GM18517 (cell line): ENCODE measurements around the gene MUTYH.
"Not testable (repeated sequence)": the region's sequence is repeated elsewhere in the genome, so short reads cannot be mapped to it uniquely, and the experiment has no call there.

ENCODE experiments used
- ATAC-seq: cut with Tn5 transposase; IDR thresholded peaks from one replicate; pipeline ENCODE4 v1.9.1; 2021; ENCODE audit warnings: mild to moderate bottlenecking, moderate library complexity; ENCODE audit not compliant: unreplicated experiment

The MUTYH gene

DNA sequence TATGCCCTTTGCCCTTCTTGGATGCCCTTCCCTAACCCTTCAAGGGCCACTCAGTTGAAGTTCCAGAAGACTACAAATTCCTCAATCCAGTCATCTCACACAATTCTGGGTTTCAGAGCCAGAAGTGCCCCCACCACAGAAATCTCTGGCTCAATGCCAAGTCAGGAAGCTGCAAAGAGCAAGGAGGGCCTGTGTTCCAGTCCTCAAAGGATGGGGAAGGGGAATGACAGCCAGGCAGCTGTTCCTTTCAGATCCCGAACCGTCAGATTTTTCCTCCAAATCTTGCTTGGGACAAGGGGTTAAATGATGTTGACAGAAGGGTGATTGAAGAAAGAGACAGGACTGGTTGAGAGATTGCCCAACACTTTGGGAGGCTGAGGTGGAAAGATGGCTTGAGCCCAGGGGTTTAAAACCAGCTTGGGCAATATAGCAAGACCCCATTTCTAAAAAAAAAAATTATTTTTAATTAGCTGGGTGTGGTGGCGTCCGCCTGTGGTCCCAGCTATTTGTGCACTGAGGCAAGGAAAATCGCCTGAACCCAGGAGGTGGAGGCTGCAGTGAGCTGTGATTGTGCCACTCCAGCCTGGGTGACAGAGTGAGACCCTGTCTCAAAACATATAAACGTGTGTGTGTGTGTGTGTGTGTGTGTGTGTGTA is 14.3 kb downstream of the MUTYH start:
- no peak for ATAC-seq

DNA sequence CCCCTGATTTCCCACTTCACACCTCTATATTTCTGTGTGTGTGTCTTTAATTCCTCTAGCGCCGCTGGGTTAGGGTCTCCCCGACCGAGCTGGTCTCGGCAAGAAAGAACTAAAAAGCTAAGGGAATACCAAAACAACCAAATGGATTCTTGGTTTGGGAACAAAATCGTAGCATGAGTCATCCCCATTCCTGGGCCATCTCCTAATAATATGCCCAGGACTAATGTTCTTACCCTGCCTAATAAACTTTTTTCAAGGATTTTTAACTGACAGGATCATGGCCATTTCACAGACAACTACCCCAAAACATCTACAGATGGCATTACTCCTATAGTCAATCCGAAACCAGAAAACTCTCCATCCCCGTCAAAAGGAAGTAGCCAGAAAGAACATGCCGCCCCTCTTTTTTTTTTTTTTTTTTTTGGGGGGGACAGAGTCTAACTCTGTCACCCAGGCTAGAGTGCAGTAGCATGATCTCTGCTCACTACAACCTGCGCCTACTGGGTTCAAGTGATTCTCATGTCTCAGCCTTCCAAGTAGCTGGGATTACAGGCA is 17.7 kb downstream of the MUTYH start:
- no peak for ATAC-seq

DNA sequence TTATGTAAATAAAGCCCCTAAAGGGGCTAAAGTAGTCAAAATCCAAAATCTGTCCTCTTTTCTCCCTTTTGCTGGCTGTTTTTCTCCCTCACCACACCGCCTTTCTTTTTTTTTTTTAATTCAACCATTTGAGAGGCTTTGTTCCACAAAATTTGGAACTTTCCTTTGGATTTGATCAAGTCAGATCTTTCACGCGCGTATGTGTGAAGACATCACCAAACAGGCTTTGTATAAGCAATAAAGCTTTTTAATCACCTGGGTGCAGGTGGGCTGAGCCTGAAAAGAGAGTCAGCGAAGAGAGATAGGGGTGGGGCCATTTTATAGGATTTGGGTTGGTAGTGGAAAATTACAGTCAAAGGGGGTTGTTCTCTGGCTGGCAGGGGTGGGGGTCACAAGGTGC is 18.8 kb downstream of the MUTYH start:
- no peak for ATAC-seq

DNA sequence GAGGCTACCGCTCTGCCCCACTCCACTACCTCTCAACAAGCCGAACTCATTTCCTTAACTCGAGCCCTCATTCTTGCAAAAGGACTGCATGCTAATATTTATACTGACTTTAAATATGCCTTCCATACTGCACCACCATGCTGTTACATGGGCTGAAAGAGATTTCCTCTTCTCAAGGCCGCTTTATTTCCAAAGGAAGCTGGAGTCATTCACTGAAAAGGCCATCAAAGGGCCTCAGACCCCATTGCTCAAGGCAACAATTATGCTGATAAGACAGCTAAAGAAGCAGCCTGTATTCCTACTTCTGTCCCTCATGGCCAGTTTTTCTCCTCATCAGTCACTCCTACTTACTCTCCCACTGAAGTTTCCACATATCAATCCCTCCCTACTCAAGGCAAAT is 20.5 kb downstream of the MUTYH start:
- no peak for ATAC-seq

DNA sequence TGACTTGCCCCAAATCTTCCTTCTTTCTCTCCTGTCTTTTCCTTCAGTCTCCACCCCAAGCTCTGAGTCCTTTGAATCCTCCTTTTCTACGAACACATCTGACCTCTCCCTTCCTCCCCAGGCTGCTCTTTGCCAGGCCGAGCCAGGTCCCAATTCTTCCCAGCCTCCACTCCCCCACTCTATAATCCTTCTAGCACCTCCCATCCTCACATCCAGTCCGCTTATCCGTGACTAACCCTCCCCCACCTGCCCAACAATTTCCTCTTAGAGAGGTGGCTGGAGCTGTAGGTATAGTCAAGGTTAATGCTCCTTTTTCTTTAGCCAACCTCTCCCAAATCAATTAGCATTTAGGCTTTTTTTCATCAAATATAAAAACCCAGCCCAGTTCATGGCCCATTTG is 23.1 kb downstream of the MUTYH start:
- ATAC-seq: no peak

DNA sequence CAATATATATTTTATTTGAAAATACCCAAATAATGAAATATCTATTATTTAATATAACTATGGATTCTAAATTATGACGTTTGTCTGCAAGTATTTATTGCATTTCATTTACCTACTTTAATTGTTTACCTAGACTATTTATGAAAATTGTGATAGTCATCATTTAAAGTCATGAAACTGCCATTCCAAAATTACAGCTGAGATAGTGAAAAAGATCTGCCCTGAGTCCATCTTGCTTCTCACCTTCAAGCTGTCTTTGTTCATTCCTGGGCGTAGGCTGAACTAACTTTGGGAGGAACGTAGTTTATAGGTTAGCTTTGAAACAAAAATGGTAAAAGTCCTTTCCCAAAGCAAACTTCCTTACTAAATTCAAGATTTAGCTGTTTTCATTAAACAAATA is 26.0 kb downstream of the MUTYH start:
- no peak for ATAC-seq

DNA sequence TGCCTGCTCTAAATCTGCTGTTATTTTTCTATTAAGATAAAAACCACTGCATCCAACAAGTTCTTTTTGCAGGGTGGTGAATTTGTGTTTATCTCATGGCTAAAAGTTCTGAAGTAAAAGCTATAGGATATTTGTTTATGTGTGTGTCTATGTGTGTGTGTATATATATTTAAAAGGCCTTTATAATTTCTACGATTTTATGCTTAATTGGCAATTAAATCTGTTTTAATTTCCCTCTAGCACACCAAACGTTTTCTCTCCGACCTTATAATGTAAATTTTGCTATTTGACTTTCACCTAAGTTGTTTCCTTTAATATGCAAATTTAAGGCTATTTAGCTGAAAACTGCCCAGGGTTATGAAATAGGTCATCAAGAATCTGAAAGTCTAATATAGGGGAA is 33.3 kb downstream of the MUTYH start:
- no peak for ATAC-seq

DNA sequence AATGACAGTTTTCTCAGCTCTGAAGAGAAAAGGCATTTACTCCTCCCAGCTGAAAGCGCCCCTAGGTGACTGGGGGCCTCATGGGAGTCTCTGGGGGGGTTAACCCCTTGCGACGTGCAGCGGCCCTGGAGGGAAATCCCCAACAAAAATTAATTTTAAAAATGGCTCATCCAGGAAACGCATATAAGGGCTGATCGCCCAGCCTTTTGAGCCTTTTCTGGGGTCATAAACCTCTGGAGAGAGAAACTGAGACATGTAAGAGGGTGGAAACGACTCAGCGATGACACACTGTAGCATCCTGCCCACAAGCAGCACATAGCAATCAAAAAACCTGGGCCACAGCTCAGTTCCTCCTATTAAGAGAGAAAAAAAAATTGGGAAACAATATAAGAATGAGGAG is 33.9 kb downstream of the MUTYH start:
- ATAC-seq: no peak

DNA sequence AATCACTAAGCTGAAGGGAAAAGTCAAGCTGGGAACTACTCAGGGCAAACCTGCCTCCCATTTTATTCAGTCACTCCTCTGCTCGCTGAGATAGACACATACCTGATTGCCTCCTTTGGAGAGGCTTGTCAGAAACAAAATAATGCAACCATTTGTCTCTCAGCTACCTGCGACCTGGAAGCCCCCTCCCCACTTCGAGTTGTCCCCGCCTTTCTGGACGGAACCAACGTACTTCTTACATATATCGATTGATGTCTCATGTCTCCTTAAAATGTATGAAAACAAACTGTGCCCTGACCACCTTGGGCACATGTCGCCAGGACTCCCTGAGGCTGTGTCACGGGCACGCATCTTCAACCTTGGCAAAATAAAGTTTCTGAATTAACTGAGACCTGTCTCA is 35.0 kb downstream of the MUTYH start:
- no peak for ATAC-seq

DNA sequence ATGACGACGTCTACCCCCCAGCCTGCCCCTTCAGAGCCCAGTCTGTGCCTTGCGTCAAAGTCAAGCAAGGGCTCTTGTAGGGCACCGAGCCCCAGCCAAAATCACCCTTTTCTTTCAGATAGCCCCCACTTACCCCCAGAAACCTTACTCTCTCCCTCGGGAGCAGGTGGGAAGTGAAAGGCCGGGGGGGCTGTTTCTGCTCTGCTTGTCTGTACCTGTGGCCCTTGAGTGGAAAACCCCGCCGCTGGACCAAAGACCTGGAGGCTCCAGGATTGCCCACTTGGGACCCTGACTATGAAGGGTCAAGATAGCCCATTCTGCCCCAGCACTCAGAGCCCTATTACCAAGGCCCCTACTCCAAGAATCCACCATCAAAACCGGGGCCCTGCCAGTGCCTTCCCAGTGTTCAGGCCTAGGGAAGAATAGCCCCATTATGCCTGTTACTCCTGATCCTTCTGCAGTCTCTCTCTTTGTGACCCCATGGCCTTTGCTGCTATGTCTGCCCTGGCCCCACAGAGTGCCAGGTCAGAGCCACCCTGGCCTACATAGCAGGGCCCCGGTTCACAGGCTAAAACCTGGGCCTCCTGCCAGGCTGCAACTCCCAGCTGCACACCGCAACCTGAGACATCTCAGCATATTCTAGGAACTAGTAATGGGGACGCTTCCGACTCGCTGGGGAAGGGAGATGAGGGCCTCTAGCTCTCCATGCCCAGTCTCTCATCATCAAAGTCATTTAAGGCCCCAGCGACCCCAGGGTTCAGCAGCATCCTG is 35.7 kb downstream of the MUTYH start:
- ATAC-seq: no peak

DNA sequence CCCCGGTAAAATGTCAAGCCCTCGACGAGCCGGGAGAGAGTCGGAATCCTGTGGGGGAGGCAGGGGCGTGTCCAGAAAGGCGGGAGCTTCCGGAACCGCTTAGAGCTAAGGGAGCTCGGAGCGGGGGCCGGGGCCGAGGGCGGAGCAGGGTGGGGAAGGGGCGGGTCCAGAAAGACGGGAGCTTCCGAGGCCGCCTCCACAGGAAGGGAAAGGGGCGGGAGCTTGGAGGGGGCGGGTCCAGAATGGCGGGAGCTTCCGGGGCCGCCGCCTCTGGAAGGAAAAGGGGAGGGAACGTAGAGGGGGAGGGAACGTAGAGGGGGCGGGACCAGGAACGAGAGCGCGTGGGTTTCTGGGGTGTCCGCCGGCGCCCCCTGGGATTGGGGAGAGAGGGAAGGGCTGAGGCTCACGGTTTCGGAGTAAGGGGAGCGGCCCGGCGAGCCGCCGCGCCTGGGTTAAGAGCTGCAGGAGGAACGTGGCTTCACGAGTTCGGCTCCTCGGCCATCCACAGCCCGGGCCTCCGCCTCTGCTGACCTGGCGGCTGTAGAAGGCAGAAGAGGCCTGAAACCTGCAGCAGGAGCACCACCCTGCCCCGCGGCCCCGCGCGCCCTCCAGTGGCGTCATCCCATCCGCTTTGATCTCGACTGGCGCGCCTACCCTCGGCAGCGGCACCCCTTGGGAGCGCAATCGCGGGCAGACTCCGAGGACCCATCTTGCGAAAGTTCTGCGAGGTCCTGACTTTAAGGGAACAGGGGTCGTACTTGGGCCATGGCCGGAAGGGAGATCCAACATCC is 36.5 kb downstream of the MUTYH start:
- ATAC-seq: peak; percentile 59

DNA sequence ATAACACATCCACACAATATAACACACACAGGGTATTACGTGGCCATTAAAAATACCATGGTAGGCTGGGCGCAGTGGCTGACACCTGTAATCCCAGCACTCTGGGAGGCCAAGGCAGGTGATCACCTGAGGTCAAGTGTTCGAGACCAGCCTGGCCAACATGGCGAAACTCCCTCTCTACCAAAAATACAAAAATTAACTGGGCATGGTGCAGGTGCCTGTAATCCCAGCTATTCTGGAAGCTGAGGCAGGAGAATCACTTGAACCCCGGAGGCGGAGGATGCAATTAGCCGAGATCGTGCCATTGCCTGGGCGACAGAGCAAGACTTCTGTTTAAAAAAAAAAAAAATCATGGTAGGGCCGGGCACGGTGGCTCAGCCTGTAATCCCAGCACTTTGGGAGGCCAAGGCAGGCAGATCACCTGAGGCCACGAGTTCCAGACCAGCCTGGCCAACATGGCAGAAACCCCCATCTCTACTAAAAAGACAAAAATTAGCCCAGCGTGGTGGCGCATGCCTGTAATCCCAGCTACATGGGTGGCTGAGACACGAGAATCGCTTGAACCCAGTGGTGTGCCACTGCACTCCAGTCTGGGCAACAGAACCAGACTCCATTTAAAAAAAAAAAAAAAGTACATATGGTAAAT is 37.6 kb downstream of the MUTYH start:
- no peak for ATAC-seq

DNA sequence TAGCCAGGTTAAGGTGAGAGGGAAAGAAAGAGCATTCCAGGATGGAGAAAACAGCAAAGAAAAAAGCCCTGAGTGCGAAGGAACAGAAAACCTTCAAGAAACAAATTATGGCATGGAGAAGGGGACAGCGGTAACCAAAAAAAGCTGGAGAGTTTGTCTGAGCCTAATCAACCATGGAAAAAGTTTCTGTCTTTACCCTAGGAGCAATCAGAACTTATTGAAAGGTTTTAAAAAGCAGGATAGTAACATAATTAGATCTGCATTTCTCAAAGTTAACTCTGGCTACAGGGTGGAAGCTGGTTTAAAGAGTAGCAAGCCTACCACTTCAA is 39.6 kb downstream of the MUTYH start:
- ATAC-seq: no peak

DNA sequence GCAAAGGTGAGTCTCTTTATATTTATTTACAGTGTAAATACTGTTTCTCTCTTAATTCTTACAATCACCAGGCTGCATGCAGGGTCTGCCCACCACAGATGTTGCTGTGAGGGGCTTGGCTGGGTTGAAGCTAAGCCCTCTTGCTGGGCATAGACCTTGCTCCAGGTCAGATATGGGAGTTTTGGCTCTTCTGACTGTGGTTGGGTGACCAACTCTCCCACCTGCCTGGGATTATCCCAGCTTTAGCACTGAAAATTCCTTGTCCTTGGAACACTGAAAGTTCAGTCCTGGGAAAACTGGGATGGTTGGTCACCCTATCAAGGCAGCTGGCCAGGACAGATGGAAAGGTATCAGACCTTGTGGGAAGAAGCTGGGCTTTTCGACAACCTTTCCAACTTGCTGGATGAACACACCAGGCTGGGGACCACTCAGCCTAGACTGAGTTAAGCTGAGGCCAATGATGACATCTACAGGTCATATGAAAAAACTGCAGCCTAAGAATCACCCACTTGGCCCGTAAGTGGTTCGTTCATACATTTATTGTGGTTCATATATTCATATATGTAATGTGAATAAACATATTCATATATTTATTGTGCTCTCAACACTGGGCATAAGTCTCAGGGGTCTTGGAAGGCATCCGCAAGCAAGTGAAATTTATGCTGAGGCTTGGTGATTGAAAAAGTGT is 40.1 kb downstream of the MUTYH start:
- ATAC-seq: no peak

DNA sequence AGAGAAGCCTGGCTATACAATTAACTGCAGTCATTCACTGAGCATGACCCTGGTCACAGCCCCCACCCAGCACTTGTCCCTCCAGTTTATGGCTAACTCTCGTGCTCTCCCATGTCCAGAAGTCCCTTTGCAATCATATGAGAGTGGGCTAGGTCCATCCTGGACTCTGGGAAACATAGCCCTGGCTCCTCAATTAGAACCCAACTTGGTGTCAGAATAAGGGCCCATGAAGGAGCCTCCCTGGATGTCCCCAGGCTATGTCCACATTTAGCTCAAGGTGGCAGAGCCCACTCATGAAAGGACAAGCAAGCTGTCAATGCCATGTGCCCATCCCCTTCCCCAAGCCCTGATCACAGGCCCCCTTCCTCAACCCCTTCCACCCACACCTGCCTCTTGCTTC is 40.9 kb downstream of the MUTYH start:
- no peak for ATAC-seq

DNA sequence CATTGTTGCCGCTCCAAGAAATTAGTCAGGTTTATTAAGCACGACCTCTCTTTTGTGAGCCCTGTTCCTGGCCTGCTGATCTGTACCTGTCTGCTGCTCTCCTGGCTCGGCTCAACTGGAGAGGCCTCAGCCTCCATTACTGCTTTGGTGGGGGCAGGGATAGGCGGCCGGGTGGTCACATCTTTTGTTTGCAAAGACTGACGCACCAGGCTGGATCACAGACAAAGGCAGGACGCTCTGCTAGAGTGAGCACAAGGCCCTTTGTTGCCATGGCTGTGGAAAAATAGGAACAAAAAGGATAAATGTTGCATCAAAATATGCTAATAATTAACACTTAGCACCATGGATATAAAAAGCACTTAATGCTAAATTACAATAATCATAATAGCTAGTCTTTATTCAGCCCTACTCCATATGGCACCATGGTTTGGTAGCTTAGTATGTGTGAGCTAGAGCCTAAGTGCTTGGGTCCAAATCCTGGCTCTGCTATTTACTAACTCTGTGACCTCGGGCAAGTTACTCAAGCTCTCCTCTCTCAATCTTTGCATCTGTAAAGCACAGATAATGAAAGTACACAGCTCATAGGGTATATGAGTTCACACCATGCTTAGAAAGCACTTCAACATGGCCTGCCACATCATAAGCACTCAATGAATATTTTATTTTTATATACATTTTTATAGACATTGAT is 42.4 kb downstream of the MUTYH start:
- no peak for ATAC-seq

DNA sequence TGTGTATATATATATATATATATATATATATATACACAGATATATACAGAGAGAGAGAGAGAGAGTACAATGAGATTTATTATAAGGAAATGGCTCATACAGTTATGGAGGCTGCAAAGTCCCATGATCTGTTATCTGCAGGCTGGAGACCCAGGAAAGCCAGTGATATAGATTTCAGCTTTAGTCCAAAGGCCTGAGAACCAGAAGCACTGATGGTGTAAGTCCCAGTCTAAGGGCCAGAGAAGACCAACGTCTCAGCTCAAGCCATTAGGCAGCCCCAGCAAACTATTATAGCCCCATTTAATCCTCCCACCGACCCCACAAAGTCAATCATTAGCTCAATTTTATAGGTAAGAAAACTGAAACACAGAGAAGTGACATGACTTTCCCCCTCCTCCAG is 48.5 kb downstream of the MUTYH start:
- no peak for ATAC-seq

DNA sequence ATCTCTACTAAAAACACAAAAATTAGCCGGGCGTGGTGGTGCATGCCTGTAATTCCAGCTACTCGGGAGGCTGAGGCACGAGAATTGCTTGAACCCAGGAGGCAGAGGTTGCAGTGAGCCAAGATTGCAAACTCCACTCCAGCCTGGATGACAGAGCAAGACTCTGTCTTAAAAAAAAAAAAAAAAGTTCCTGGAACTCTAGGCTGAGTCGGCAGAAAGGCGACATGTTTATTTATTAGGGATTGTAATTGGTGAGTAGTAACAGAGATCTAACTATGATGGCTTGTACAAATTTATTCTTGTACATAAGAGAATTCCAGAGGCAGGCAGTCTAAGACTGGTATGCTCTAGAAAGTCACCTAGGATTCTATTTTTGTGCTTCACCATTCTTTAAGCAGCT is 49.2 kb downstream of the MUTYH start:
- not testable (repeated sequence) for ATAC-seq

DNA sequence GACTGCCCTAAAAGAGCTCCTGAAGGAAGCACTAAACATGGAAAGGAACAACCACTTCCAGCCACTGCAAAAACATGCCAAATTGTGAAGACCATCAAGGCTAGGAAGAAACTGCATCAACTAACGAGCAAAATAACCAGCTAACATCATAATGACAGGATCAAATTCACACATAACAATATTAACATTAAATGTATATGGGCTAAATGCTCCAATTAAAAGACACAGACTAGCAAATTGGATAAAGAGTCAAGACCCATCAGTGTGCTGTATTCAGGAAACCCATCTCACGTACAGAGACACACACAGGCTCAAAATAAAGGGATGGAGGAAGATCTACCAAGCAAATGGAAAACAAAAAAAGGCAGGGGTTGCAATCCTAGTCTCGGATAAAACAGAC is 53.7 kb downstream of the MUTYH start:
- ATAC-seq: not testable (repeated sequence)

DNA sequence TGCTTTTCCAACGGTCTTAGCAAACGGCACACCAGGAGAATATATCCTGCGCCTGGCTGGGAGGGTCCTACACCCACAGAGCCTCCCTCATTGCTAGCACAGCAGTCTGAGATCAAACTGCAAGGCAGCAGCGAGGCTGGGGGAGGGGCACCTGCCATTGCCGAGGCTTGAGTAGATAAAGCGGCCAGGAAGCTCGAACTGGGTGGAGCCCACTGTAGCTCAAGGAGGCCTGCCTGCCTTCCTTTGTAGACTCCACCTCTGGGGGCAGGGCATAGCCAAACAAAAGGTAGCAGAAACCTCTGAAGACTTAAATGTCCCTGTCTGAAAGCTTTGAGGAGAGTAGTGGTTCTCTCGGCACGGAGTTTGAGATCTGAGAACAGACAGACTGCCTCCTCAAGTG is 55.4 kb downstream of the MUTYH start:
- not testable (repeated sequence) for ATAC-seq
